ENCODE results near the gene ZNF672. TPM values are rescaled to one million over a fixed set of nuclear protein-coding genes. Genes with fewer than 3 reads are reported as not detected.

Gene ZNF672
- polyA plus RNA-seq, 1 donor (not counting 4 experiments of a cell fraction or from before 2014, with no cell fraction given): 12.6 TPM

DNA sequence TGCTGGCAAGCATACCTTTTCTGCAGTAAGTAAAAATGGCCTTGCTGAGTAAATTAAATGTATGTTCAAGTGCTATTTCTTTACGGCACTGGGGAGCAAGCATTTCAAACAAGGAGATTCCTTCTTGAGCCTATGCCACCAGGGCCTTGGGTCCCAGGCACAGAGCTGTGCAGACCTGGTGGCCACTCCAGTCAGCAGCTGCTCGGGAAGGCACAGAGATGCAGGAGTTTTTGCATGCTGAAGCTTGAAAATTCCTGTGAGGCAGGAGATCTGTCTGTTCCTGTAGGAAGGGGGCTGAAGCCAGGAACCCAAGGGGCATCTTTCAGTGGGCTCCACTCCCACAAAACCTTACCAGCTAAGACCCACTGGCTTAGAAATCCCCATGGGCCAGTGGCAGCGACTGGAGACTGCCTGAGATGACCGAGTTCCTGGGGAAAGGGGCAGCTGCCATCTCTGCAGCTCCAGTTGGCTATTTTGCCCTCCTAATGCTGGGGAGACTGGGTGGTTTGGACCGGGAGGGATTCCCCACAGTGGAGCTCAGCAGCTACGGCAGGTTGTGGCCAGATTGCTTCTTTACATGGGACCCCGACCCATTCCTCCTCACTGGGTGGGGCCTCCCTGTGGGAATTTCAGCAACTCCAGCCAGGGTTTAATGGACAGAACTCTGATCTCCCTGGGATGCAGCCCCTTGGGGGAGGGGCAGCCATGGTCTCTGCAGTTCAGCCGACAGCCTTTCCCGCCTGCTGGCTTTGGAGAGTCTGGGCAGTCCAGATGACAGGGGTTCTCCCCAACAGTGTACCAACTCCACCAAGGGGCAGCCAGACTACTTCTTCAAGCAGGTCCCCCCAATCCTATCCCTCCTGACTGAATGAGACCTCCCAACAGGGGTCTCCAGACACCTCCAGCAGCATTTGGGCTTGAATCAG, 59.7 kb downstream of the ZNF672 start:
- dilution Hi-C loops (cut with MboI; ENCODE audit: extremely low pct_ligation_motif_present, low sequenced_read_pairs): no loop called here
- no peaks in the 10 kb centered on the region for H4K20me1 ChIP-seq (ENCODE audit: control insufficient read depth, extremely low read depth, insufficient read depth, low read length)

More for the DNA sequence above, 59.7 kb downstream of the ZNF672 start:
- H3K9me1 ChIP-seq (ENCODE audit: control insufficient read depth, extremely low read depth, insufficient read depth, low read length): no peaks in the 10 kb centered on the region
- TF ChIP-seq EZH2 (IDR thresholded peaks at IDR 0.05; ENCODE audit: low read length): no peak
- TF ChIP-seq, protein P1, sequence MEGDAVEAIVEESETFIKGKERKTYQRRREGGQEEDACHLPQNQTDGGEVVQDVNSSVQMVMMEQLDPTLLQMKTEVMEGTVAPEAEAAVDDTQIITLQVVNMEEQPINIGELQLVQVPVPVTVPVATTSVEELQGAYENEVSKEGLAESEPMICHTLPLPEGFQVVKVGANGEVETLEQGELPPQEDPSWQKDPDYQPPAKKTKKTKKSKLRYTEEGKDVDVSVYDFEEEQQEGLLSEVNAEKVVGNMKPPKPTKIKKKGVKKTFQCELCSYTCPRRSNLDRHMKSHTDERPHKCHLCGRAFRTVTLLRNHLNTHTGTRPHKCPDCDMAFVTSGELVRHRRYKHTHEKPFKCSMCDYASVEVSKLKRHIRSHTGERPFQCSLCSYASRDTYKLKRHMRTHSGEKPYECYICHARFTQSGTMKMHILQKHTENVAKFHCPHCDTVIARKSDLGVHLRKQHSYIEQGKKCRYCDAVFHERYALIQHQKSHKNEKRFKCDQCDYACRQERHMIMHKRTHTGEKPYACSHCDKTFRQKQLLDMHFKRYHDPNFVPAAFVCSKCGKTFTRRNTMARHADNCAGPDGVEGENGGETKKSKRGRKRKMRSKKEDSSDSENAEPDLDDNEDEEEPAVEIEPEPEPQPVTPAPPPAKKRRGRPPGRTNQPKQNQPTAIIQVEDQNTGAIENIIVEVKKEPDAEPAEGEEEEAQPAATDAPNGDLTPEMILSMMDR (optimal IDR thresholded peaks at IDR 0.05 in 1 of 3, IDR thresholded peaks at IDR 0.05 in 1 of 3, conservative IDR thresholded peaks at IDR 0.05 in 1 of 3; ENCODE audit: extremely low read depth in 1 of 3, insufficient read depth in 2 of 3, low read length in 3 of 3): no peak
- H3K27me3 ChIP-seq (ENCODE audit: control insufficient read depth, extremely low read depth, insufficient read depth, low read length): no peaks in the 10 kb centered on the region
- H3K79me2 ChIP-seq (ENCODE audit: control insufficient read depth, insufficient read depth, low read length): no peaks in the 10 kb centered on the region
- H3K36me3 ChIP-seq (ENCODE audit: control insufficient read depth in 2 of 2, extremely low read depth in 1 of 2, insufficient read depth in 2 of 2, low read length in 2 of 2): no peaks in the 10 kb centered on the region
- H3K4me3 ChIP-seq (ENCODE audit: control insufficient read depth in 2 of 3, extremely low read depth in 1 of 3, insufficient read depth in 2 of 3, low read depth in 1 of 3, low read length in 3 of 3): no peak overlapping the region
- H3K27ac ChIP-seq (ENCODE audit: control insufficient read depth, insufficient read depth, low read length): no peak overlapping the region
- DNase-seq (ENCODE audit: low read depth, low spot score) (no peak), FAIRE-seq (no peak)
- no peaks in the 10 kb centered on the region for H3K4me1 ChIP-seq (ENCODE audit: control insufficient read depth, extremely low read depth, insufficient read depth, low read length)
- peak overlapping the region; percentile 51 for H3K4me2 ChIP-seq (ENCODE audit: control insufficient read depth, extremely low read depth, insufficient read depth, low read depth, low read length)
- H2AFZ ChIP-seq (ENCODE audit: control insufficient read depth, low read length): peak overlapping the region; percentile 78
- H3K9ac ChIP-seq (ENCODE audit: control insufficient read depth, extremely low read depth, insufficient read depth, low read length): no peak overlapping the region
- no peaks in the 10 kb centered on the region for H3K9me3 ChIP-seq (ENCODE audit: control insufficient read depth, low read depth, low read length)

Small RNAs within 50 kb of the gene (small RNA-seq; reads per million reads assigned to genes)
- 0 reads per million in 3 experiments for gene MIR3124 (ENCODE audit: insufficient read length in 3 of 3, low read depth in 3 of 3, low replicate concordance in 1 of 3)

Other genes starting within 250 kb of the ZNF672 start
- gene OR2T10, start 240.5 kb upstream of the ZNF672 start, polyA plus RNA-seq: not detected in 3 replicates
- not detected in 3 replicates for gene OR2T11, start 203.1 kb upstream of the ZNF672 start, polyA plus RNA-seq
- not detected in 3 replicates for gene OR2T35, start 192.9 kb upstream of the ZNF672 start, polyA plus RNA-seq
- not detected in 3 replicates for gene OR2T27, start 182.7 kb upstream of the ZNF672 start, polyA plus RNA-seq
- gene OR14I1, start 135.5 kb upstream of the ZNF672 start, polyA plus RNA-seq: not detected in 3 replicates
- not detected in 3 replicates for gene LYPD8, start 82.5 kb upstream of the ZNF672 start, polyA plus RNA-seq
- gene SH3BP5L, start 12.3 kb upstream of the ZNF672 start, polyA plus RNA-seq: 13.2 to 21.2 TPM (median 17.3 TPM) in 3 replicates
- 18.7 to 48.9 TPM (median 27.0 TPM) in 3 replicates for gene ZNF692, start 20.9 kb downstream of the ZNF672 start, polyA plus RNA-seq
- 5.1 to 6.1 TPM (median 5.3 TPM) in 3 replicates for gene PGBD2, start 68.0 kb downstream of the ZNF672 start, polyA plus RNA-seq